Prostate gland (tissue), 2 donors: ENCODE measurements around the gene ZFYVE27.

Source experiments
- CTCF ChIP-seq, 4 experiments: fragments of 200-600 bp in 2 of 4; fragments of 450-650 bp in 2 of 4; sonication (generic) in 2 of 4; IDR thresholded peaks; 1 replicate in 3 of 4; 2 replicates in 1 of 4; pipeline ENCODE4 v1.5.1; 2016 to 2019; ENCODE audit warnings: antibody characterized with exemption in 4 of 4, mild to moderate bottlenecking in 2 of 4, moderate library complexity in 2 of 4
- POLR2A ChIP-seq: fragments of 450-650 bp; IDR thresholded peaks from one replicate; pipeline ENCODE4 v1.6.1; 2016; ENCODE audit warnings: antibody characterized with exemption, mild to moderate bottlenecking
- POLR2AphosphoS5 ChIP-seq: sonication (generic); formaldehyde crosslinking; IDR thresholded peaks from one replicate; pipeline ENCODE4 v1.6.1; 2017; ENCODE audit warnings: antibody characterized with exemption

GRCh38 chr10:97713339-97713825 lies 23.5 kb upstream of the ZFYVE27 start, which contains the start of gene MARVELD1:
- TF ChIP-seq CTCF (IDR thresholded peaks at IDR 0.05) (no peak), POLR2A (no peak), POLR2AphosphoS5 (peak; percentile 46)
